Epithelial cell of proximal tubule (primary cell): ENCODE data around the gene GLIPR2. TPM values are rescaled to one million over a fixed set of nuclear protein-coding genes. Genes with fewer than 3 reads are reported as not detected.

ENCODE experiments used
- DNase-seq: peaks from one replicate; pipeline ENCODE4 v3.0.0-alpha.2; 2011; ENCODE audit warnings: low read depth
- H3K4me3 ChIP-seq: 2 replicates; pipeline ENCODE4 v1.5.1; 2011; ENCODE audit warnings: low read depth, mild to moderate bottlenecking, low read length
- total RNA-seq: library from RNA; depleted of rRNA; stranded (reverse); fragments of >200 nt; gene quantifications from 2 replicates; pipeline ENCODE4 v1.2.3, GENCODE V29; 2015
- TF ChIP-seq, protein P1 (sequence below): conservative IDR thresholded peaks from 2 replicates; pipeline ENCODE4 v1.5.1; 2012; ENCODE audit warnings: low read depth, mild to moderate bottlenecking, low read length

The GLIPR2 gene
- total RNA-seq, 1 donor from 2014 or later, result 42.7 TPM

DNA sequence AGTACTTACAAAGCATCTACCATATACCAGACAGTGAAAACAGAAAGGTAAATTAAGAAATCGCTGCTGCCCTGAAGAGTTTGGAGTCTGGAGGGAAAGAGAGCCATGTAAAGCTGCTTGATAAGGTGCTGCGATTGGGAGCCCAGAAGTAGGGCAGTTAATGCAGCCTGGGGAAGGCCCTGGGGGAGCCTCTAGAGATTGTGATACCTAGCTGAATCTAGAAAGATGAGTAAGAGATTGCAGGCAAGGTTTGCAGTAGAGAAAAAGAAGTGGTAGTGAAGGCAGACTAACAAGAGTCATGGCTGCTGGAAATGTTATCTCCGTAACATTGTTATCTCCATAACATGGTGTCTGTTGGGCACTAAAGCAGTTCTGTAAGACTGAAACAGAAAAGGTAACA lies 24.0 kb upstream of the GLIPR2 start:
- TF ChIP-seq, protein P1, sequence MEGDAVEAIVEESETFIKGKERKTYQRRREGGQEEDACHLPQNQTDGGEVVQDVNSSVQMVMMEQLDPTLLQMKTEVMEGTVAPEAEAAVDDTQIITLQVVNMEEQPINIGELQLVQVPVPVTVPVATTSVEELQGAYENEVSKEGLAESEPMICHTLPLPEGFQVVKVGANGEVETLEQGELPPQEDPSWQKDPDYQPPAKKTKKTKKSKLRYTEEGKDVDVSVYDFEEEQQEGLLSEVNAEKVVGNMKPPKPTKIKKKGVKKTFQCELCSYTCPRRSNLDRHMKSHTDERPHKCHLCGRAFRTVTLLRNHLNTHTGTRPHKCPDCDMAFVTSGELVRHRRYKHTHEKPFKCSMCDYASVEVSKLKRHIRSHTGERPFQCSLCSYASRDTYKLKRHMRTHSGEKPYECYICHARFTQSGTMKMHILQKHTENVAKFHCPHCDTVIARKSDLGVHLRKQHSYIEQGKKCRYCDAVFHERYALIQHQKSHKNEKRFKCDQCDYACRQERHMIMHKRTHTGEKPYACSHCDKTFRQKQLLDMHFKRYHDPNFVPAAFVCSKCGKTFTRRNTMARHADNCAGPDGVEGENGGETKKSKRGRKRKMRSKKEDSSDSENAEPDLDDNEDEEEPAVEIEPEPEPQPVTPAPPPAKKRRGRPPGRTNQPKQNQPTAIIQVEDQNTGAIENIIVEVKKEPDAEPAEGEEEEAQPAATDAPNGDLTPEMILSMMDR, result no peak
- H3K4me3 ChIP-seq, result no peak overlapping the region
- no peak for DNase-seq

DNA sequence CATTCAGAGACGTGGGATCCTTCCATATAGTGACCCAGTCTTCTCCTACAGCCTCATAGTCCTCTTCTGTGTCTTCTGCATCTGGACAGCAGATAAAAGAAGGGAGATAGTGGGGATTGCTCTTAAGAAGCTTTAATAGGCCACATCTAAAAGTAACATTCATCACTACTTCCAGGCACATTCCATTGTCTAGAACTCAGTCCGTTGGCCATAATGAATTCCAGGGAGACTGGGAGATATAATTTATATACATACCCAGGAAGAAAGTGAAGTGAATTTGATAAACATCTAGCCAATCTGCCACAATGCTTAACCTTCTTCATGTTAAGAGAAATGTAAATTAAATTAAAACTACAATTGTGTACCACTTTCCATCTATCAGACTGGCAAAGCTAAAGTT lies 22.5 kb upstream of the GLIPR2 start:
- TF ChIP-seq, protein P1, result no peak
- DNase-seq, result no peak

GRCh38 chr9:36116593-36116992 lies 19.9 kb upstream of the GLIPR2 start:
- TF ChIP-seq, protein P1, result no peak
- DNase-seq, result no peak
- H3K4me3 ChIP-seq, result no peak overlapping the region

More for the DNA sequence above, 22.5 kb upstream of the GLIPR2 start:
- no peak overlapping the region for H3K4me3 ChIP-seq

- DNase-seq, result no peak
- H3K4me3 ChIP-seq, result no peak overlapping the region
- TF ChIP-seq, protein P1, result no peak
These were observed 18.3 kb upstream of the GLIPR2 start for GRCh38 chr9:36118201-36118600.

DNA sequence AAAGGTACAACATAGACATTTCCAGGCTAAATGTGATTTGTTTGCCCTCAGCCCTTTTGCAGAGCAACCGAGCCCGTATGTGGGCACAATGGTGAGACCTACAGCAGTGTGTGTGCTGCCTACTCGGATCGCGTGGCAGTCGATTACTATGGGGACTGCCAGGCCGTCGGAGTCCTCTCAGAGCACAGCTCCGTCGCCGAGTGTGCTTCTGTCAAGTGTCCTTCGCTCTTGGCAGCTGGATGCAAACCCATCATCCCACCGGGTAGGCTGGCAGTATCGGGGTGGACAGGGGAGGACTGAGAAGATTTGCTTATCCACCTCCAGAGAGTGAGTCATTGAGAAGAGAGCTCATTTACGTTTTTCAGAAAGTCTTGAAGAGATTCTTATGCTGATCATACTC lies 17.8 kb upstream of the GLIPR2 start:
- no peak overlapping the region for H3K4me3 ChIP-seq
- TF ChIP-seq, protein P1, result no peak
- DNase-seq, result no peak

GRCh38 chr9:36119476-36119875 lies 17.1 kb upstream of the GLIPR2 start:
- TF ChIP-seq, protein P1, result no peak

GRCh38 chr9:36120705-36121104 lies 15.8 kb upstream of the GLIPR2 start:
- no peak overlapping the region for H3K4me3 ChIP-seq
- TF ChIP-seq, protein P1, result no peak
- no peak for DNase-seq

More at GRCh38 chr9:36119476-36119875, 17.1 kb upstream of the GLIPR2 start:
- DNase-seq, result no peak
- no peak overlapping the region for H3K4me3 ChIP-seq
